Stimulated activated CD4-positive, alpha-beta T cell treated with anti-CD3 and anti-CD28 coated beads, Interleukin-12 subunit alpha, Interleukin-12 subunit beta, amount 100 ng/mL, for 24 hours (primary cell): ENCODE measurements around the gene ADI1.
"Not testable (repeated sequence)": the region's sequence is repeated elsewhere in the genome, so short reads cannot be mapped to it uniquely, and the experiment has no call there.

Source experiments
- DNase-seq, 2 experiments: peaks; one replicate each; pipeline ENCODE4 v3.0.0-alpha.2; 2020; ENCODE audit warnings: low read depth in 2 of 2

Gene ADI1

GRCh38 chr2:3493615-3494007, 25.7 kb downstream of the ADI1 start:
- no peak for DNase-seq

- no peak for DNase-seq
Measured at GRCh38 chr2:3492951-3493614, 26.2 kb downstream of the ADI1 start.

GRCh38 chr2:3492475-3492787, 26.9 kb downstream of the ADI1 start:
- DNase-seq = not testable (repeated sequence)

GRCh38 chr2:3491716-3492474, 27.4 kb downstream of the ADI1 start:
- no peak for DNase-seq

- DNase-seq = no peak
Measured at GRCh38 chr2:3491306-3491705, 28.0 kb downstream of the ADI1 start.

GRCh38 chr2:3490191-3491170, 28.9 kb downstream of the ADI1 start:
- DNase-seq = no peak

- no peak for DNase-seq
Measured at GRCh38 chr2:3489764-3490115, 29.6 kb downstream of the ADI1 start.

- no peak for DNase-seq
Measured at GRCh38 chr2:3488855-3489763, 30.2 kb downstream of the ADI1 start.

- DNase-seq = no peak
Measured at GRCh38 chr2:3488061-3488531, 31.2 kb downstream of the ADI1 start.

GRCh38 chr2:3487432-3487831, 31.9 kb downstream of the ADI1 start:
- DNase-seq = no peak

GRCh38 chr2:3487028-3487425, 32.3 kb downstream of the ADI1 start:
- no peak for DNase-seq

- DNase-seq = no peak
Measured at GRCh38 chr2:3486047-3487027, 33.0 kb downstream of the ADI1 start.

GRCh38 chr2:3485166-3485565, 34.2 kb downstream of the ADI1 start:
- DNase-seq = no peak

GRCh38 chr2:3483986-3484960, 35.1 kb downstream of the ADI1 start:
- no peak for DNase-seq

- no peak for DNase-seq
Measured at GRCh38 chr2:3483227-3483985, 35.9 kb downstream of the ADI1 start.

GRCh38 chr2:3482363-3482821, 36.9 kb downstream of the ADI1 start:
- no peak for DNase-seq

- DNase-seq = no peak
Measured at GRCh38 chr2:3481736-3482362, 37.5 kb downstream of the ADI1 start.

GRCh38 chr2:3481011-3481400, 38.3 kb downstream of the ADI1 start:
- no peak for DNase-seq
